HG03521 (cell line): ENCODE data around the gene RAET1L.
"Not testable (repeated sequence)": the region's sequence is repeated elsewhere in the genome, so short reads cannot be mapped to it uniquely, and the experiment has no call there.

Experiments
- ATAC-seq: cut with Tn5 transposase; IDR thresholded peaks from one replicate; pipeline ENCODE4 v1.9.1; 2021; ENCODE audit warnings: mild to moderate bottlenecking, moderate library complexity; ENCODE audit not compliant: unreplicated experiment

RAET1L gene

GRCh38 chr6:149995971-149996370 is 29.4 kb downstream of the RAET1L start:
- ATAC-seq = no peak

- no peak for ATAC-seq
Measured at GRCh38 chr6:149995235-149995750, 30.0 kb downstream of the RAET1L start.

- ATAC-seq = no peak
Measured at GRCh38 chr6:149991838-149992237, 33.5 kb downstream of the RAET1L start.

- not testable (repeated sequence) for ATAC-seq
Measured at GRCh38 chr6:149991472-149991795, 33.9 kb downstream of the RAET1L start.

- no peak for ATAC-seq
Measured at GRCh38 chr6:149990661-149991471, 34.5 kb downstream of the RAET1L start.

GRCh38 chr6:149990212-149990660 is 35.1 kb downstream of the RAET1L start:
- ATAC-seq = no peak

- ATAC-seq = no peak
Measured at GRCh38 chr6:149988550-149989346, 36.6 kb downstream of the RAET1L start.

GRCh38 chr6:149987602-149988107 is 37.7 kb downstream of the RAET1L start:
- no peak for ATAC-seq

GRCh38 chr6:149985481-149985937 is 39.8 kb downstream of the RAET1L start:
- no peak for ATAC-seq

GRCh38 chr6:149984773-149985172 is 40.6 kb downstream of the RAET1L start:
- ATAC-seq = no peak

GRCh38 chr6:149983145-149983544 is 42.2 kb downstream of the RAET1L start:
- ATAC-seq = no peak

- no peak for ATAC-seq
Measured at GRCh38 chr6:149979293-149979692, 46.0 kb downstream of the RAET1L start.

- ATAC-seq = no peak
Measured at GRCh38 chr6:149978610-149979009, 46.7 kb downstream of the RAET1L start.

GRCh38 chr6:149977221-149977620 is 48.1 kb downstream of the RAET1L start:
- ATAC-seq = no peak

GRCh38 chr6:149975400-149975799 is 49.9 kb downstream of the RAET1L start:
- no peak for ATAC-seq

GRCh38 chr6:149974825-149975224 is 50.5 kb downstream of the RAET1L start:
- no peak for ATAC-seq

GRCh38 chr6:149974394-149974793 is 50.9 kb downstream of the RAET1L start:
- ATAC-seq = not testable (repeated sequence)

- ATAC-seq = no peak
Measured at GRCh38 chr6:149969635-149970034, 55.7 kb downstream of the RAET1L start.

- not testable (repeated sequence) for ATAC-seq
Measured at GRCh38 chr6:149968909-149969308, 56.4 kb downstream of the RAET1L start.
